Left ventricle myocardium superior (tissue), 1 donor: Measurements from ENCODE around the gene HS6ST3. TPM values are rescaled to one million over a fixed set of nuclear protein-coding genes. Genes with fewer than 3 reads are reported as not detected.
"Not testable (repeated sequence)": the region's sequence is repeated elsewhere in the genome, so short reads cannot be mapped to it uniquely, and the experiment has no call there.

Source experiments
- ATAC-seq: fragments of 200-7000 bp; cut with Tn5 transposase; one replicate; pipeline ENCODE4 v1.9.1; 2020; ENCODE audit warnings: mild to moderate bottlenecking, moderate library complexity
- DNase-seq: peaks from one replicate; pipeline ENCODE4 v3.0.0-alpha.2; 2020
- intact Hi-C: fragments of 100-400 bp; cut with micrococcal nuclease; formaldehyde crosslinking; loops from one replicate; pipeline ENCODE4 v1.11.0; 2022
- total RNA-seq: library from RNA; stranded (reverse); fragmentation: NEBNext Ultra II Directional; extraction: Animal tissue kit (Norgen Biotek cat#: 25700); gene quantifications from one replicate; pipeline ENCODE4 v1.2.1, GENCODE V29; 2021
- donor health status: DM: no; HTN: yes; CAD: no; lungs with severe emphysema.

The HS6ST3 gene
- total RNA-seq, 1 donor from 2014 or later, result 2.0 TPM

DNA sequence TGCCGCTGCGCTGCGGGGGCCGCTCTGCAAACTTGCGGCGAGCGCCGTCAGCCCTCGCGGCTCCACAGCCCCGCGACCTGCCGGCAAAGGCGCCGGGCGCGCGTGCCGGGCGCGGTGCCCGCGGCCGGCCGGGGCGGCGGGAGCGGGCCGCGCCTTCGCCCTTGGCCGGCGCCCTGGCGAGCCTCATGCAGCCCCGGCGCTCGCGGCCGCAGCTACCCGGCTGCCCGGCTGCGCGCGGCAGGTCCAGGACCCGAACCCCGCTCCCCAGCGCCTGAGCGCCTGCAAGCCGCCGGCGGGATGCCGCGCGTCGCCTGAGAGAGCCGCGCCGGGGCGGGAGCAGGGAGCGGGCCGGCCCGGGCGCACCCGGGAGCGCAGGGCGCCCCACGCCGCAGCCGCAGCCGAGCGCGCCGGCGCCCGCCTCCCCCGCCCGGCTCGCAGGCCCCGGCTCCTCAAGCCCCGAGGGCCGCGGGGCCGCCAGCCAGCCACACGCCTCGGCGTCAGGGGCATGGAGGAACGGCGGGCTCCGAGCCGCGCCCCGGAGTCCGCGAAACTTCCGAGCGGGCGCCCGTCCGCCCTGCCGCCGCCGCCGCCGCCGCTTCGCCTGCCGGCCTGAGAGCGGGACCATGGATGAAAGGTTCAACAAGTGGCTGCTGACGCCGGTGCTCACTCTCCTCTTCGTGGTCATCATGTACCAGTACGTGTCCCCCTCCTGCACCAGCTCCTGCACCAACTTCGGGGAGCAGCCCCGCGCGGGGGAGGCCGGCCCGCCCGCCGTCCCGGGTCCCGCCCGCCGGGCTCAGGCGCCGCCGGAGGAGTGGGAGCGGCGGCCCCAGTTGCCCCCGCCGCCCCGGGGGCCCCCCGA, 564 bp downstream of the HS6ST3 start:
- intact Hi-C loops, result no loop called here
- ATAC-seq (peak; percentile 8), DNase-seq (peak; percentile 27)

DNA sequence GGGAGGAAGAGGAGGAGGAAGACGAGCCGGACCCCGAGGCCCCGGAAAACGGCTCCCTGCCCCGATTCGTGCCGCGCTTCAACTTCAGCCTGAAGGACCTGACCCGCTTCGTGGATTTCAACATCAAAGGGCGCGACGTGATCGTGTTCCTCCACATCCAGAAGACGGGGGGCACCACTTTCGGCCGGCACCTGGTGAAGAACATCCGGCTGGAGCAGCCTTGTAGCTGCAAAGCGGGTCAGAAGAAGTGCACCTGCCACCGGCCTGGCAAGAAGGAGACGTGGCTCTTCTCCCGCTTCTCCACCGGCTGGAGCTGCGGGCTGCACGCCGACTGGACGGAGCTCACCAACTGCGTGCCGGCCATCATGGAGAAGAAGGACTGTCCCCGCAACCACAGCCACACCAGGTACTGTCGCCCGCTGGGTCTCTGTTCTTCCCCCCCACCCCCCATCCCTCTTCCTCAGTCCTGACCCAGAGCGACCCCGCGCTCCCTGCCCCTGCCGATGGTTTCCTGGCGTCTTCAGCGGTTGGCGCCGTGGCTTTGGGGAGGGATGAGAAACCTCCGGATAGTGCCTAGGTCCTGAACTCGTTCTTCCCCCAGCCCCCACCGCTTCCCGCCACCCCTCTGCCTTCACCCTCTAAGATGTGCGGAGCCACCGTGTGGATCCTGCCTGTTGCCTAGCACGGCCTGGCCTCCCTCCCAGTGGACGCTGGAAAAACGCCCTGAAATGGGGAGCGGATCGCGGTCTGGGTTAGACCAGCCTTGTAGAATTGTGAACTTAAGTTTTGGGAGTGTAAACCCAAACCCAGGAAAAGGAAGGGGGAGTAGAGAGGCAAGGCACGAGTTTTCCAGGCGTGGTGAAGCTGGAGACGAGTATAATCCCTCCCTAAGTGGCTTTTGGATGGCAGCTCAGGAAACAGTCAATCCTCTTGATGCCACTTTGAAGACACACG, 1.5 kb downstream of the HS6ST3 start:
- peak; percentile 47 for DNase-seq
- intact Hi-C loops, result no loop called here
- peak; percentile 62 for ATAC-seq

DNA sequence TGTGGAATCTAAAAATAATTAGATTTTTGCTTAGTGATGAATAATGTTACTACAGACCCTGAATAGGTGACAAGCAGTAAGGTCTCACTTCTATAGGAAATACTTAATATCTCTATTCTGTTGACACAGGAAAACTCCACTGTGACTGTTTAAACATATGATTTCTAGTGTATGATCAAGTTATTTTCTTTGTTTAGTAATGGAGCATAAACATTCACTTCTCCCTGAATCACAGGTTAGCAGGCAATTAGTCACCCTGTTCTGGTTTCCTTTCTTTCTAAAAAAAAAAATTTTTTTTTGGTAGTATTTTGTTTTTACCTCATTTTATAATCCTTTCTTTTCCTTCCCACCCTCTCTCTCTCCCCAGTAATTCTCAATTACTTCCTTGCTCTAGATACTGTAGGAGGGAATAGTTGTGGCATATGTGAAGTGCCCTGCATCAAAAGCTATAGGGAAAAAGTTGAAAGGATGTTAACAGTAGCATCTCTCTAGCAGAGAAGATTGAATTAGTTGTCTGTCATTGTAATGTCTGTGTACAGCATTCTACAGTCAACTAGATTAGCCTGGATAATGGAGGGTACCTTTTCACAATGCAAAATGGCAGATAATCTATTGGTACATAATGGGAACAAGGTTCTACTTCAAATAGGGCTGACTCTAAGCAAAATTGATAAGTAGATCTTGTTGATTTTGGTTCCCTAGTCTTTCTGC, 3.5 kb downstream of the HS6ST3 start:
- no peak for ATAC-seq
- intact Hi-C loops, result no loop called here
- no peak for DNase-seq

DNA sequence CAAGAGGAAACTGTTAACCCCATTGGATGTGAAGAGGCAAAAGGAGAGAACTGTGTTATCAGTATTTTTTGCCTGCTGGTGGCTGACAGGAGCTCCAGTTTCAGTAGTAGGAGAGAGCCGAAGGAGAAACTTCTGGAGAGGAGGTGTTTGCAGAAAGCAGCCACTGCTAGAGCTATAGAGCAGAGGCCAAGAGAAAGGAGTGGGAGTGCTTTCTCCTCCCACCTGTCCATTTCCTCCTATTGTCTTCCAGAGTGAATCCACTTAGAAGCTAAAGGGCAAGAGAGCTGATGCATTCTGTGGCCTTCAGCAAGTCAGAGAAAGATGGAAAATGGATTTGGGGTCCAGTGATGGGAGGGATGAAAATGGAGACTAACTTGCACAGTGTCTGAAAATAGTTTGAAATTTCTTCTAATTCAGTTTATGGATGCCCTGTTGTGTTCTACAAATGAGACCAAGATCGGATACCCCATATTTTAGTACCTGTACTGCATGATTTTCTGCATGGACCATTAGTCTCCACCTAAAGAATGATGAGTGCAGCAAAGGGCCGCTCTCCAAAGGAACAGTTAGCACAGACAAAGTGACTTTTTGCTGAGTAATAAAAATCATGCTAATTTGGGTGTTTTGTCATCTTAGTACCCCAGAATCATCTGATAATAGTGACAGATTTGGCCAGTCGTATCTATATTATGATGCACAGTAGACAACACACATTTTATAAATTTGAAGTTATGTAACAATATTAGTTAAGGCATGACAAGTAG, 10.7 kb downstream of the HS6ST3 start:
- no peak for ATAC-seq
- intact Hi-C loops, result no loop called here
- DNase-seq, result no peak

DNA sequence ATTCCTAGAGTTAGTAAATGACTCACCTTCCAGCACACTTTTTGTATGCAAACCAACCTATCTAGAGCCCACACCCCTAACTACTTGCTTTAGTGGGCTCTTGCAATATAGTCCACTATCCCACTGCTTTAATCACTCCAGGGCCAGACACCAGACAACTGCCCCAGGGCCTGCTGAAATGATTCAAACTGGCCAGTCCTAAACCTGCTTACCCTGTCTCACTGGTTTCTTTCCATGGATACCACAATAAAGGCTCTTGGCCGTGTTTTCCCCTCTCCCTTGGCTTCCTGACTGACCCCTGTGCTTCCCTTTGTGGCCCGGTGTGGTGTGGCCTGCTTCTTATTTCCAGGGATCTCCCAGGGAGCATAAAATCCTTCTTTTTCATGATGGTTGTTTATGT, 14.6 kb downstream of the HS6ST3 start:
- intact Hi-C loops, result no loop called here
- ATAC-seq (no peak), DNase-seq (no peak)

DNA sequence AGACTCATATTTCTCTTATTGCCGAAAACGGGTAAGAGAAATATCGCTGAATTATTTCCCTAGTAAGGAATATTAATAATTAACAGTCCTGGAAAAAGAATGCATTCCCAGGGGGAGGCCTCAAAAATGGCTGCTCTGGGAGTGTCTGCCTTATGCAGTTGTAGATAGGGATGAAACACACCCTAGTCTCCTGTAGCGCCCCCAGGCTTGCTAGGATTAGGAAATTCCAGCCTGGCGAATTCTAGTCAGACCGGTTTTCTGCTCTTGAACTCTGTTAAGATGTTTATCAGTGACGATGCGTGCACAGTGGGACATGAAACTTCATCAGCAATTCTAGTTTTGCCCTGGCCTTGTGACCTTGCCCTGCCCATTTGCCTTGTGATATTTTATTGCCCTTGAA, 18.2 kb downstream of the HS6ST3 start:
- DNase-seq, intact Hi-C loops: not testable (repeated sequence)

DNA sequence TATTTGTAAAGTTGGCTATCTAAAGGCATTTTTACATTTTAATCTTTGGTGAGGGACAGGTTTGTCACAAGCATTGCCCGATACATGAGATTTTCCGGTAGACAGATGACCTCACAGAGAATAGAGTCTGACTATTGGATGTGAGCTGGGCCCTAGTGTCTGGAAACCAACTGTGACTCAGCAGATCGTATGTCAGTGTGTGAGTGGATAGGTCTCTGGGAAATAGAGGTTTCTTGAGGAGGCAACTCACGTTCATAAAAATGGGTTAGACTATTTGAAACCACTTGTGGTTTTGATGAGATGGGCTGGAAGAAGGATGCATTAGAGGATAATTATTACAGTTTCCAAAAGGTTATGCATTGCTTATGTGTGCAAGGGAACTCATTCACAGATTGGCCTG, 19.2 kb downstream of the HS6ST3 start:
- intact Hi-C loops, result no loop called here
- DNase-seq, result no peak
- ATAC-seq, result no peak

More for the DNA sequence above, 18.2 kb downstream of the HS6ST3 start:
- ATAC-seq, result not testable (repeated sequence)

DNA sequence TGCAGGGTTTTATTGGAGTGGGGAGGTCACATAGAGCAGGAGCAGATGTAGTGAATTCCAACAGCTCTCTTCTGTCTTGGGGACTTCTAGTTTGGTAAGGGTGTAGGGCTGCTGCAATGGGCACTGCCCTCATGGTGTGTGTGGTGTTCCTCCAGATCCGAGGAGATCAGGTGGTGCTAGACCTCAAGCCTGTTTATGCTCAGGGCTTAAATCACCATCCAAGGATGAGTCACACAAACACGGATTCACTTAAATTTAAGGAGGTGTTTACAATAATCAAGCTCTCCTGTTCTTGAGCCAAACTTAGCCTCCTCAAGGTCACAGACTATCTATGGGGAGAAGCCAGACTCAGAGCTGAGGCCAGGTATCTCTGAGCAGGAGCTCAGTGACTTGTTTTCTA, 23.0 kb downstream of the HS6ST3 start:
- ATAC-seq, result no peak
- DNase-seq, result no peak
- intact Hi-C loops, result no loop called here

DNA sequence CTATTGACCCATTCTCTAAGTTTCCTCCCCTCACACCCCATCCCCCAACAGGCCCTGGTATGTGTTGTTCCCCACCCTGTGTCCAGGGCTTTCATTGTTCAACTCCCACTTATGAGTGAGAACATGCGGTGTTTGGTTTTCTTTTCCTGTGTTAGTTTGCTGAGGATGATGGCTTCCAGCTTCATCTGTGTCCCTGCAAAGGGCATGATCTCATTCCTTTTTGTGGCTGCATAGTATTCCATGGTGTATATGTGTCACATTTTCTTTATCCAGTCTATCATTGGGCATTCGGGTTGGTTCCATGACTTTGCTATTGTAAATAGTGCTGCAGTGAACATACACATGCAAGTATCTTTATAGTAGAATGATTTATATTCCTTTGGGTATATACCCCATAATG, 25.5 kb downstream of the HS6ST3 start:
- ATAC-seq, intact Hi-C loops, DNase-seq: not testable (repeated sequence)

DNA sequence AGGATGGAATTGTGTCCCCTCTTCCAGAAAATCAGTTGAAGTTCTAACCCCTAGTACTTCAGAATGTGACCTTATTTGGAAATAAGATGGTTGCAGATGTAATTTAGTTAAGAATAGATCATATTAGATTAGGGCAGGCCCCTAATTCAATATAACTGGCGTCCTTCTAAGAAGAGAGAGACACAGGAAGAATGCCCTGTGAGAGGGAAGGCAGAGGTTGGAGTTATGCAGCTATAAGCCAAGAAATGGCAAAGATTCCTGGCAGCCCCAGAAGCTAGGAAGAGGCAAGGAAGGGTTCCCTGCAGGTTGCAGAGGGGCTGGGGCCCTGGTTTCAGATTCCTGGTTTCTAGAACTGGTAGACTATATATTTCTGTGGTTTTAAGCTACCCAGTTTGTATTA, 30.0 kb downstream of the HS6ST3 start:
- no peak for ATAC-seq
- no peak for DNase-seq
- intact Hi-C loops, result no loop called here

DNA sequence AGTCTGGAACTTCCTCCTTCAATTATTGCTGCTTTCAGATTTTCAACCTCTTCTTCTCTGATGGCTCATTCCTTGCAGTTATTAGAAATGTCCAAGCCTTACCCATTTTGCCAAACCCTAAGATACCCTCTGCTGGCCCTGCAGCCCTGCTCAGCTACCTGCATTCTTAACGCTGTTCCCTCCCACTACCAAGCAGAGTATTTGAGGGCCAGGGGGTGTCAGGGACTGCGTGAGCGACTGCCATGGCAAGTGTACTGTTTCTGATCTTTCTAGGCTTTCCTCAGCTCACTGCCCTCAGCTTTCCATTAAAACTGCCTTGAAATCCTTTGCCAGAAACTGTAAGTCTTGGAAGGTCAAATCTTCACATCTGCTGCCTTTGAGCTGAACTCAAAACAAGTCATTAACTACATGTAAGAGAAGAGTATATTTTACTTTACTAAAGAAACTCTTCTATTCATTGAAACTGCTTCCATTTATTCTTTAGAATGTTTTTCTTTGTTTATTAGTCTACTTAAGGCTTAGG, 41.0 kb downstream of the HS6ST3 start:
- ATAC-seq (no peak), DNase-seq (no peak)
- intact Hi-C loops, result no loop called here

DNA sequence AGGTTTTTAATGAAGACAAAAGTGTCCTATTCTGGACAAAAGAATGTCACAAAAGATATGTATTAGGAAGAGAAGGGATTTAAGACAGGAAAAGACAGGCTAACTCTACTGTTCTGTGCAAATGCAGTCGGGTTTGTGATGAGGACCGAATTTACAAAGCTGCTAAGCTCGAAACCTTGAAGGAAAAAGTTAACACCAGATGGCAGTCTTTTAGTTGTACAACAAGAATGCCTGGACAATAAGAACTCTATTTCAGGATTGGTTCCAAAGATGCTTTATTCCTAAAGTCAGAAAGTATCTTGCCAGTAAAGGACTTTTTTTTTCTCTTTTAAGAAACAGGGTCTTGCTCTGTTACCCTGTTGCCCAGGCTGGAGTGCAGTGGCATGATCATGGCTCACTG, 51.1 kb downstream of the HS6ST3 start:
- DNase-seq (no peak), ATAC-seq (no peak)
- intact Hi-C loops, result no loop called here

DNA sequence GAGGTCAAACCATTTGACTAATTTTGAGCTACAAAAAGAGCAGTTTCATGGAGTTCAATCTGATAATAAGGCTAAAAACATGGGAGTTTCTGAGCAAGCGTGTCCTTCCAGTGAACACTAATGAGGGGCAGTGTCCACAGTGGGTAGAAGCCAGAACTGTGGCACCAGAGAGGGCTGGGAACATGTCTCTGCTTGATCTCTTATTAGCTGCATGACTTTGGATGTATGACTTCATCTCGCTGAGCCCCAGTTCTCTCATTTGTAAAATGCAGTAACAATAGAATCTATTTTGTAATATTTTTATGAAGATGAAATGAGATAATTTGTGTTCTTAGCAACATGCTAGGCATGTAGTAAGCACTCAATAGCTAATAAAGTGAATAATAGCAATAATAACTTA, 69.8 kb downstream of the HS6ST3 start:
- no peak for ATAC-seq
- no peak for DNase-seq
- intact Hi-C loops, result no loop called here

DNA sequence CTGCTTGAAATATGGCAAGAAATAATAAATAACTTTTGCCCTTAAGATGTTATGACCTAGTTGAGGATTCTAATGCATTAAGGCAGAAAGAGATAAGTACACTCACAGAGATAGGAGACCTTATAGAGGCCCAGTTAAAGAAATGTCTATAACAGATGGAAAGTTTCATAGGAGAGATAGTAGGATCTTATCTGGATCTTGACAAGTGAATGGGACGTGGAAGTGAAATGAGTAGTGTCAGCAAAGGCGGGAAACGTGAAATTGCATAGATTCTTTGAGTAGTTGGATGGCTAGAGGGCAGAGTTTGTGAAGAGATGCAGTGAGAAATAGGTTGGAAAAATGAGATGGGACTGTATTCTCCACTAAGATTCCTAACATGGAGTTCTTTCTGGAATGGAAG, 71.2 kb downstream of the HS6ST3 start:
- ATAC-seq (no peak), DNase-seq (no peak)
- intact Hi-C loops, result no loop called here

DNA sequence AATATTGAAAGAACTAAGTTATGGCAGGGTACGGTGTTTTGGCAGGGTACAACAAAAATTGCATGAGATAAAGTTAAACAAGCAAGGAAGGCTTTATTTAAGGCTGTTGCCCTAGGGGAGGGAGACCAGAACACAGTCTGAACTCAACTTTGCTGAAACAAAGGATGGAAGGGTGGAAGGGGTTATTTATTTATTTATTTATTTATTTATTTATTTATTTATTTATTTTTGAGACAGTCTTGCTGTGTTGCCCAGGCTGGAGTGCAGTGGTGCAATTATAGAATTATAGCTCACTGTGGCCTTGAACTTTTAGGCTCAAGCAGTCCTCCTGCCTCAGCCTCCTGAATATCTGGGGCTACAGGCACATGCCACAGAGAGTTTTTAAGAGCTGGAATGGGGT, 75.9 kb downstream of the HS6ST3 start:
- intact Hi-C loops, result no loop called here
- no peak for ATAC-seq

DNA sequence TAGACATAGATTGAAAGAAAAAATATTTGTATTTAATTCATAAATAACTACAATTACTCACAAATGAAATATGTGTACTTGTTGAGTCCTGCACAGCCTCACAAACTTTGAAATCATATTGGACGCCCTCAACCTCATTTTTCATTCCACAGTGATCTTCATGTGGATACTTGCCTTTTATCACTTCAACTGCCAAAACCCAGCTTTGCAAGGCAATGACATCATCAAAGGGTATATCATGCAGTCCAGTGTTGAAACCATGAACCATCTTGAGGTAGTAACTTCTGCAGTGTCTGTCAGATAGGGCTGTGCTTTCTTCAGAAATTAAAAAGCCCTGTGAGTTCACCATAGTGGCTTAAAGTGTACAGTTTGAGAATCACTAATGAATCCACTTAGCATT, 82.2 kb downstream of the HS6ST3 start:
- ATAC-seq, result no peak
- DNase-seq, result no peak
- intact Hi-C loops, result no loop called here

More for the DNA sequence above, 75.9 kb downstream of the HS6ST3 start:
- no peak for DNase-seq

DNA sequence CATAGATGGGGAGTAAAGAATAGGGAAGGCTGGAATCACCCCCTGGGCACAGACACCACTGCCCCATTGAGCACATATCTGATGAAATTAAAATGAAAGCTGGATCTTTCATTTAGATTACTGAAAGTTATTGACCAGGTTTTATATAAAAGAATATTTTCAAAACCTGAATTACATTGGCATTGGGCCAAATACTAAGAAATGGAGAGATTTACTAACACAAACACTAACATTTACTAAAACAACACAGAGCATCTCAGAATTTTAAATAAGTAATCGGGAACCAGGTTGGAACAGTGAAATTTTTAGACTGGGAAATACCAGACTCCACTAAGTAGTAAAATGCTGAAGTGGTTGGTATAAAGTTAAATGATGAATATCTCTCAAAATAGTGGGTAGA, 88.9 kb downstream of the HS6ST3 start:
- intact Hi-C loops, result no loop called here
- DNase-seq, result no peak
- no peak for ATAC-seq

DNA sequence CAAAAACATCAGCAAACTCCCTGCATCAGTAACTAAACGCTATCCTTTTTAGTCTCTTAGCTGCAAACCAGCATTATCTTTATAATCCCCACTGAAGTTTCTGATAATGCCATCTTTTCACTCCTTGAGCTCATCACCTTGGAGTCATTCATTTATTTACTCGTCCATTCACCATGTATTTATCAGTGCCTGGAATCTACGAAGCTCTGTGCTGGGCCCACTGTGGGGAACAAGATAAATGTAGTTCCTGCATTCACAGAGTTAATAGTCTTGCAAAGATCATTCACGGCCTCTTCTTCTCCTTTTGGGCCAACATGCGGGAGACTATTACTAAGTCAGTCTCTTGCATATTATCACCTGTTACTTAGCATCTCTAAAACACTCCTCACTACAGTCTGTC, 89.4 kb downstream of the HS6ST3 start:
- no peak for DNase-seq
- intact Hi-C loops, result no loop called here
- no peak for ATAC-seq

DNA sequence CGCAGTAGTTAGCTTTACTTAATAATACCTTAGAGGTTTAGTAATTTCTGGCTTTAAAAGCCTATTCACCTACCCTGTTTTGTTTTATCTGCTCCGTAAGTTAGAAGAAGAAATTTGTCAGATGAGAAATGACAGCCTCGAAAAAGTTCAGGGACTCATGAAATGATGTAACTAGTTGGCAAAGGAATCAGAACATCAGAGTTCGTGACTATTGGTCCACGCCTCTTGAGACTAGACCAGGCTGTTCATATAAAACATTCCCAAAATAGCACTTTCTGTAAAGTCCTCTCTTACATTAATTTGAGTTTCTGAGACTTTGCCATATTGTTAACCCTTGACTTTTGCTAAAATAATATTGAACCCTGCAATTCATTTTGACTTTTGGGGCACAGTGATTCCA, 92.0 kb downstream of the HS6ST3 start:
- no peak for DNase-seq
- no peak for ATAC-seq
- intact Hi-C loops, result no loop called here
